RWPE2 (cell line): ENCODE measurements around the gene ACAN.

Experiments used
- ATAC-seq: fragments of 200-7000 bp; cut with Tn5 transposase; 3 replicates; pipeline ENCODE4 v1.9.1; 2021; ENCODE audit warnings: low read depth
- DNase-seq: peaks from one replicate; pipeline ENCODE4 v3.0.0-alpha.2; 2020; ENCODE audit warnings: low spot score
- H3K27ac ChIP-seq: fragments of 450-650 bp; 2 replicates; pipeline ENCODE4 v1.5.1; 2017; ENCODE audit warnings: mild to moderate bottlenecking; ENCODE audit not compliant: poor library complexity, severe bottlenecking
- H3K27me3 ChIP-seq: fragments of 250-450 bp; sonication (Bioruptor Pico); 2 replicates; pipeline ENCODE4 v1.5.1; 2021; ENCODE audit warnings: mild to moderate bottlenecking, moderate library complexity; ENCODE audit not compliant: insufficient read depth, poor library complexity, severe bottlenecking
- H3K36me3 ChIP-seq: fragments of 250-450 bp; sonication (Bioruptor Pico); 2 replicates; pipeline ENCODE4 v1.5.1; 2020; ENCODE audit warnings: low read depth, mild to moderate bottlenecking, moderate library complexity
- H3K4me1 ChIP-seq: fragments of 250-450 bp; sonication (Bioruptor Pico); 2 replicates; pipeline ENCODE4 v1.5.1; 2021; ENCODE audit warnings: mild to moderate bottlenecking, moderate library complexity; ENCODE audit not compliant: insufficient read depth, poor library complexity, severe bottlenecking
- H3K4me3 ChIP-seq: fragments of 250-450 bp; sonication (Bioruptor Pico); 2 replicates; pipeline ENCODE4 v1.5.1; 2021; ENCODE audit warnings: mild to moderate bottlenecking, moderate library complexity; ENCODE audit not compliant: severe bottlenecking
- H3K9me3 ChIP-seq: fragments of 250-450 bp; sonication (Bioruptor Pico); 2 replicates; pipeline ENCODE4 v1.5.1; 2021; ENCODE audit warnings: mild to moderate bottlenecking, moderate library complexity; ENCODE audit not compliant: severe bottlenecking
- CTCF ChIP-seq: fragments of 450-650 bp; IDR thresholded peaks from one replicate; pipeline ENCODE4 v1.5.1; 2017; ENCODE audit warnings: mild to moderate bottlenecking, moderate library complexity; ENCODE audit not compliant: poor library complexity, severe bottlenecking

The ACAN gene

GRCh38 chr15:88765212-88765611 is 38.0 kb upstream of the ACAN start:
- no peaks in the 10 kb centered on the region for H3K9me3 ChIP-seq
- H3K27me3 ChIP-seq: peaks cover 24% of the 10 kb centered on the region
- no peaks in the 10 kb centered on the region for H3K36me3 ChIP-seq

DNA sequence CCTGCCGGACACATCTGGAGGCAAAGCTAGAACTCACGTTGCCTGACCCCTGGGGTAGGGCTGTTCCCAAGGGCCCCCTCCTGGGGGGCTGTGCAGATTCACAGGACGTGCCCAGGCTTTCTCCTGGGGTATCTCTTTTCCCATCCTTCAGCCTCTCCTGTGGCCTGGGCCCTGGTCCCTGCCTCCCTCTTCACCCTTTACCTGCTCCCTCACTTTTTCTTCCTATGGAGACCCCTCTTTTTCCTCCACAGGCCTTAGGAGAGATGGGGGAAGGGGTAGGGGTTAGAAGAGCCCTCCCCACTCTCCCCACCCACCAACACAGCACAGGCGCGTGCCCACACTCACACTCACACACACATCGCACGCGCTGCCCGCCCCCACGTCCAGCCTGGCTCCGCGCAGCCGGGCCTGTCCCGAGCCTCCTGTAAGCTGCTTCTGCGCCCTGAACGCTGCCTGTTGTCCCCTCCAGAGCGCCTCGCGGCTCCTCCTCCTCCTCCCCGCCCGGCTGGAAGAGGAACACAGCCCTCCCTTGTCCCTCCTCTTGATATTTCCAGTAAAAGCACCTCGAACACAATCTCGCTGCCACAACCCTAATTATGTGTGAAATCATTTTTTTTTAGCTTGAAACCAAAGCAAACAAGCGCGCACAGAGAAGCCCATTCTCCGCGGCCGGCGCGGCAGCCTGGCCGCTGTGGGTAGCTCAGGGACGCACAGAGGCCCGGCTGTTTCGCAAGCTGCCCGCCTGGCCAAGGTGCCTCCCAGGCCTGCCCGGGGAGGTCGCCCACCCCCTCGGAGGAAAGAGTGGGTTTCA is 33.9 kb upstream of the ACAN start:
- Histone ChIP-seq H3K27me3 (peaks cover 21% of the 10 kb centered on the region), H3K4me1 (no peaks in the 10 kb centered on the region)
- DNase-seq: no peak

More at GRCh38 chr15:88765212-88765611, 38.0 kb upstream of the ACAN start:
- Histone ChIP-seq H3K4me3 (no peak overlapping the region), H3K27ac (no peak overlapping the region), H3K4me1 (no peaks in the 10 kb centered on the region)
- no peak for TF ChIP-seq CTCF
- ATAC-seq: no peak
- DNase-seq: no peak

GRCh38 chr15:88775776-88776175 is 27.5 kb upstream of the ACAN start:
- H3K4me1 ChIP-seq: no peaks in the 10 kb centered on the region
- no peaks in the 10 kb centered on the region for H3K27me3 ChIP-seq
- no peak overlapping the region for H3K27ac ChIP-seq
- DNase-seq (no peak), ATAC-seq (no peak)
- no peak for TF ChIP-seq CTCF
- no peaks in the 10 kb centered on the region for H3K36me3 ChIP-seq
- H3K4me3 ChIP-seq: no peak overlapping the region
- H3K9me3 ChIP-seq: no peaks in the 10 kb centered on the region

More for the DNA sequence above, 33.9 kb upstream of the ACAN start:
- Histone ChIP-seq H3K27ac (no peak overlapping the region), H3K4me3 (no peak overlapping the region), H3K36me3 (no peaks in the 10 kb centered on the region), H3K9me3 (no peaks in the 10 kb centered on the region)
- peak; percentile 61; the same call in 2 of the 3 replicates for ATAC-seq
- TF ChIP-seq CTCF: no peak

DNA sequence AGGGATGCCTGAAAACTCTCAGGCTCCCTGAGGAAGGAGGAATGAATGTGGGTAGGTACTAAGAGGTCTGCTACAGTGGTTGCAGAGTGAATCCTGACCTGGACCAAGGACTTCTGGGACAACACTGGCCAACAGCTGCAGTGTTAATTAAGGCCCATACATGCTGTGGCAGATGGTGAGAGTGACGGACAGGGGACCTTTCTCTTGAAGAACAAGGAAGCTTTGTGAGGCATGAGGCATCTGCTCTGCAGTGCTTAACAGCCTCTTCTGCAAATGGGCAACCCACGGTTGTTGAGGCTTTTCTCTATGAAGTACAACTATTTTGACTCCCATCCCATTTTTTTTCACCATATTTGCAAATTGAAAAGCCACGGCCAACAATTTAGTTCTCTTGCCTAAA is 26.6 kb upstream of the ACAN start:
- Histone ChIP-seq H3K36me3 (no peaks in the 10 kb centered on the region), H3K27me3 (no peaks in the 10 kb centered on the region), H3K9me3 (no peaks in the 10 kb centered on the region), H3K4me1 (no peaks in the 10 kb centered on the region), H3K4me3 (no peak overlapping the region), H3K27ac (no peak overlapping the region)
- ATAC-seq (no peak), DNase-seq (no peak)
- TF ChIP-seq CTCF: no peak

DNA sequence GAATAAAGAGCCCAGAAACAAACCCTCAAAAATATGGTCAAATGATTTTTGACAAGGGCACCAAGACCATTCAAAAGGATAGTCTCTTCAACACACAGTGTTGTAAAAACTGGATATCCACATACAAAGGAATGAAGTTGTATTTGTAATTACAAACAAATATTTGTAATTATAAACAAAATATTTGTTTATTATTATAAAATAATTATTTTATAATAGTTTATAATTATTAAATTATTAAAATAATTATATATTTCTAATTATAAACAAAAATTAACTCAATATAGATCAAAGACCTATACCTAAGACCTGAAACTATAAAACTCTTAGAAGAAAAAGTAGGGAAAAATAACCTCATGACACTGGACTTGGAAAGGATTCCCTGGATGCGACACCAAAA is 23.3 kb upstream of the ACAN start:
- DNase-seq (no peak), ATAC-seq (no peak)
- no peak overlapping the region for H3K27ac ChIP-seq
- H3K36me3 ChIP-seq: no peaks in the 10 kb centered on the region
- H3K4me3 ChIP-seq: no peak overlapping the region
- no peak for TF ChIP-seq CTCF
- no peaks in the 10 kb centered on the region for H3K4me1 ChIP-seq
- no peaks in the 10 kb centered on the region for H3K9me3 ChIP-seq
- H3K27me3 ChIP-seq: no peaks in the 10 kb centered on the region
